AG20443 (cell line): ENCODE results near the gene MS4A6E.

Experiments used
- DNase-seq: peaks from one replicate; pipeline ENCODE4 v3.0.0; 2012; ENCODE audit warnings: low spot score, mixed read lengths

The MS4A6E gene

DNA sequence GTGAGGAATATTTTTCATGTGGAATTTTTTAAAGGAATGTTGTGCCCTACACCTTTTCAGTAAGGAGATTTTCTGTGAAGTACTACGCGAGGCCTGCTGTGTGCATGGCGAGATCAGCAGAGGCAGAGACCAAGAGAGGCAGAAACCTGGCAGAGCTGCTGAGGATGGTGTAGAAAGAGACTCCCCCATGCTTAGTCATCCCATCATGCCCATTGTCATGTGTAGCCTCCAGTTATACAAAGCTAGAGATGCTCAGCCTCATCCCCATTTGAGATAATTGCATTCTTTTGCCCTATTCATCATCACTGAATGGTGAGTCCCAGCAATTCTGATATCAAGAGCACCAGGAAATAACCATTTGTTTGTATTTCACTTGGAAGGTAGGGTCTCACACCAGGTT is 48.3 kb downstream of the MS4A6E start:
- no peak for DNase-seq

DNA sequence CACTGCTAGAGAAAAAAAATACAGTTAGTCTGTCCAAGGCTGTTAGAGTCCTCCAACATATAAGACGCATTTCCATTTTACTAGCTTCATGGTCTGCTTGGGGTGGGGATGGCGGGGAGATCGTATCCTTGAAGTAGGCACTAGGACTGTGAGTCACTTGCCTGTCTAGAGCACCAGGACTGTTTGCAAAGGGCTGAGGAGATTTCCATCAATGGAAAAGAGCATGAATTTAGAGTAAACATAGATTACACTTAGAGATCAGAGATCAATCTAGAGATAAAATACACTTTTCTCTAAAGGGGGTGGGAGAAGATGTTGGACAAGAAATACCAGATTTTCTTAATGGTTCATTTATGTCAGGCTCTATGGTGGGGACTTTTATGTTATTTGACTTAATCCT is 49.5 kb downstream of the MS4A6E start:
- no peak for DNase-seq

DNA sequence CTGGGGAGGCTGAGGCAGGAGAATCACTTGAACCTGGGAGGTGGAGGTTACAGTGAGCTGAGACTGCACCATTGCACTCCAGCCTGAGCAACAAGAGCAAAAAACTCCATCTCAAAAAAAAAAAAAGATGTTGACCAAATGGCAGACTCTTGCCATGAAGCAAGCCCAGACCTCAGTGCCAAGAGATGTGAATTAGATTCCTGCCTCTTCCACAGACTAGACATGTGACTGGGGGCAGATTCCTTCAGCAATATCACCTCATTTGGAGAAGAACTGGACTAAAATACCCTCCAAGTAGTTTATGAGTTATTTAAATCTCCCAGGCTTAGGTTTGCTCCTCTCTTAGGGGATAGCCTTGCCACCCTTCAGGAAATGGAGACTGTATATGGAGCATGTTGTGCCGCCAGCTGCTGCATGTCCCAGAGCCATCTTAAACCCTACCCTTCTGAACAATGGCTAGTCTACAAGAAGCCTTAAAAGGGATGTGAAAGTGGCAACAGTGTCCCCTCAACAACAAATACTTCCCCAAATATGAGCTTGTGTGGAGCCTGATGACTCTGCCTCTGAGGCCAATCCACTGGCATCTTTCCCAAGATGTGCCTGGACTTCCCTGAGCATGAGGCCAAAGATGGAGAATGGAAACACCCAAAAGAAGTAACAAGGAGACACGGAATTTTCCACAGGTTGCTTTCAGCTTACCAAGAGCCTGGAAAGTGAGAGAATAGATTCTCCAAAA is 50.5 kb downstream of the MS4A6E start:
- no peak for DNase-seq

DNA sequence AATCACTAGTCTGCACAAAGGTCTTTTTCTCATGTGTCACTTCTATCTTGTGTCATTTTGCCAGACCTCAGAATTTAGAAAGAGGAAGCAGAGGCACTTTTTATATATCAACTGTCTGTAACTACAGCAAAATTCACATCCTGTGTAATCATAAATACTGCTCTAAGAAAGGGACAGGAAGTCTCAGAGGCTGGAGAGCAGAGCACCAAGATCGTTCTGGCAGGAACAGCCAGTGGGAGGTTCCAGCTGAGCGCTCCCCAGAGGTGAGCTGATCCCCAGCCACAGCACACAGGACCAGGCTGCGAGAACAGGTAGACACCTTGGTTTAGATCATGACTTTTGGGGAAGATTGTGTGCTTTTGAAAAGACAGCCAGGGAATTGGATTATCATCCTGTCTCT is 51.3 kb downstream of the MS4A6E start, which contains the start of gene MS4A7:
Gene MS4A7, plus strand, starts transcription at position 179 of the 400 bp plus-strand sequence. CDS start 4,610 bp downstream, outside the sequence.
- DNase-seq = no peak

DNA sequence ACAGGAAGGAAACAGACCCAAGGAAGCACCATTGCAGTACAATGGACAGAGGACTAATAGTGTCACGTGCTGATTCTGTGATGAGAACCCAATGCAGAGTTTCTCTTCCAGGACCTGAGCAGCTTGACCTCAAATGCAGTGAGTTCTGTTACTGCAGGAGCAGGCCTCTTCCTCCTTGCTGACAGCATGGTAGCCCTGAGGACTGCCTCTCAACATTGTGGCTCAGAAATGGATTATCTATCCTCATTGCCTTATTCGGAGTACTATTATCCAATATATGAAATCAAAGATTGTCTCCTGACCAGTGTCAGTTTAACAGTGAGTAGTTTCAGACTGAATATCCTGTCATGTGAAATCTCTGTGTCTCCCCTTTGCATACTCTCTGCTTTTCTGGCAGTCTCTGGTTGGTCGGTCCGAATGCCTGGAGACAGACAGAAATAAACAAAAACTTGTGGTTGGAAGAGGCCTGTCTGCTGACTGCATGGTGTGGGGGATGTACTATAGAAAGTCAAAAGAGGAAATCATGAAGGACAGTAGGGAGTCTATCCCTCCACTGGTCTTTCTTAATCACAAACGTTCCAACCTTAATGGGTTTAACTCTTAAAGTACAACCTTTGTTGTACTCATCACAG is 62.3 kb downstream of the MS4A6E start:
- no peak for DNase-seq

DNA sequence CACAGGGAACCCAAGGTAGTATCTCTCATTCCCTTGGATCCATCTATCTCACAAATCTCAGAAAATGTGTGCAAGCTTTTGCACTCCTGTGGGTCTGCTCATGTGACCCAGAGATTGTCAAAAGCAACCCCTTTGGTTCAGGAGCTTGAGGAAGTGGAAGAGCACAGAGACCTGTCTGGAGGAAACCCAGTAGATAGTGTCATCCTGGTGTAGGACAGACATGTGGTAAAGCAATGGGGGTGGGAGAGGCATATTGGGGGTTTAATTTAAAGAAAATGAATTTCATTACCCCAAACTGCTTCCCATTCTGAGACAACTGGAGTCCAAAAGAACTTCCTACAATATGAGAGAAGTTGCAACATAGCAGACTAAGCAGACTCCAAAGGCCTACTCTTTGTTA is 63.4 kb downstream of the MS4A6E start:
- DNase-seq = no peak
